ENCODE measurements around the gene BCAP29. TPM values are rescaled to one million over a fixed set of nuclear protein-coding genes. Genes with fewer than 3 reads are reported as not detected.
"Not testable (repeated sequence)": the region's sequence is repeated elsewhere in the genome, so short reads cannot be mapped to it uniquely, and the experiment has no call there.

The BCAP29 gene
- total RNA-seq, 1 donor from 2014 or later, result 12.0 TPM

DNA sequence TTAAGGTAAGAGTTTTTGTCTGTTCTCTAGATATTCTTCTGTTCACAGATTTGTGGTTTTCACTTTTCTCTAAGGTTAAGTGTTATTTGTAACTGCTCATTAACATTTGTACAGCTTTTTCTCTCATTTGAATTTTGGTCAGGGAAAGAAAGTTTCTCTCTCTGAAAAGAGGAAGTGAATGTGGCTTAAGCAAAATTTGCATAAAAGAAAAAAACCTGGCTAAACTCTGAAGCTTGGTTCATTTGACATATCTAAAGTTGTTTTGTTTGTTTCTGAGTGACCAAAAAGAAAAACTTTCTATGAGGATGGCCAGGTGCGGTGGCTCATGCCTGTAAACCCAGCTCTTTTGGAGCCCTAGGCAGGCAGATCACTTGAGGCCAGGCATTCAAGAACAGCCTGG, 58.5 kb downstream of the BCAP29 start:
- Histone ChIP-seq H3K4me3 (ENCODE audit: low read length in 3 of 3) (no peak overlapping the region), H3K27ac (ENCODE audit: low read depth, low read length) (no peak overlapping the region), H3K9ac (ENCODE audit: low read depth in 1 of 3, low read length in 3 of 3) (no peak overlapping the region), H3K27me3 (ENCODE audit: control insufficient read depth in 3 of 3, insufficient read depth in 3 of 3, low read length in 3 of 3) (no peaks in the 10 kb centered on the region), H3K9me3 (ENCODE audit: control insufficient read depth in 3 of 3, low read length in 3 of 3) (no peaks in the 10 kb centered on the region), H3K4me1 (ENCODE audit: control insufficient read depth in 3 of 3, insufficient read depth in 3 of 3, low read length in 3 of 3) (no peaks in the 10 kb centered on the region), H3K36me3 (ENCODE audit: control insufficient read depth in 3 of 3, insufficient read depth in 3 of 3, low read length in 3 of 3) (no peaks in the 10 kb centered on the region)

DNA sequence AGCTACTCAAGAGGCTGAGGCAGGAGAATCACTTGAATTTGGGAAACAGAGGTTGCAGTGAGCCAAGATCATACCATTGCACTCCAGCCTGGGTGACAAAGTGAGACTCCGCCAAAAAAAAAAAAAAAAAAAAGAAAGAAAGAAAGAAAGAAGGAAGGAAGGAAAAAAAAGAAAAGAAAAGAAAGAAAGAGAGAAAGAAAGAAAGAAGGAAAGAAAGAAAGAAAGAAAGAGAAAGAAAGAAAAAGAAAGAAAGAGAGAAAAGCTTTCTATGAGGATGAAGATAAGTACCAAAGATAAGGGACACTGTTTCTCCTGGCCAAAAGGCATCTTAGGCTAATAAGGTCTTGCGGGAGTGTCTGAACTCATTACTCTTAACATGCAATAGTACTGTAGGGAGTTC, 59.0 kb downstream of the BCAP29 start:
- not testable (repeated sequence) for H3K9ac ChIP-seq (ENCODE audit: low read depth in 1 of 3, low read length in 3 of 3); H3K36me3 ChIP-seq (ENCODE audit: control insufficient read depth in 3 of 3, insufficient read depth in 3 of 3, low read length in 3 of 3); H3K27ac ChIP-seq (ENCODE audit: low read depth, low read length); H3K4me3 ChIP-seq (ENCODE audit: low read length in 3 of 3); H3K4me1 ChIP-seq (ENCODE audit: control insufficient read depth in 3 of 3, insufficient read depth in 3 of 3, low read length in 3 of 3); H3K9me3 ChIP-seq (ENCODE audit: control insufficient read depth in 3 of 3, low read length in 3 of 3); H3K27me3 ChIP-seq (ENCODE audit: control insufficient read depth in 3 of 3, insufficient read depth in 3 of 3, low read length in 3 of 3)

DNA sequence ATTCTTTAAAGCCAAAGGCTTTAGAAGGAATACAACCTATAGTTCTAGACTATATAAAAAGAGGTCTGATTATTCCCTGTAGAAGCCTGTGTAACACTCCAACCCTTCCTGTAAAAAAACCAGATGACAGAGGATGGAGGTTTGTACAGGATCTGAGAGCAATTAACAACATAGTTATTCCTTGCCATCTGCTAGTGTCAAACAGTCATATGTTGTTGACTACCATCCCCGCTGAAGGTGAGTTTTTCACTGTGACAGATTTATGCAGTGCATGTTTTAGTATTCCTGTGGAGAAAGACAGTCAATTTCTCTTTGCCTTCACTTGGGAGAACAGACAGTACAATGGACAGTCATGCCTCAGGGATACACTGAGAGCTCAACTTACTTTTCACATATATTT, 61.6 kb downstream of the BCAP29 start:
- Histone ChIP-seq H3K36me3 (ENCODE audit: control insufficient read depth in 3 of 3, insufficient read depth in 3 of 3, low read length in 3 of 3) (no peaks in the 10 kb centered on the region), H3K9me3 (ENCODE audit: control insufficient read depth in 3 of 3, low read length in 3 of 3) (no peaks in the 10 kb centered on the region), H3K9ac (ENCODE audit: low read depth in 1 of 3, low read length in 3 of 3) (no peak overlapping the region), H3K4me1 (ENCODE audit: control insufficient read depth in 3 of 3, insufficient read depth in 3 of 3, low read length in 3 of 3) (no peaks in the 10 kb centered on the region), H3K4me3 (ENCODE audit: low read length in 3 of 3) (no peak overlapping the region), H3K27ac (ENCODE audit: low read depth, low read length) (no peak overlapping the region), H3K27me3 (ENCODE audit: control insufficient read depth in 3 of 3, insufficient read depth in 3 of 3, low read length in 3 of 3) (no peaks in the 10 kb centered on the region)

DNA sequence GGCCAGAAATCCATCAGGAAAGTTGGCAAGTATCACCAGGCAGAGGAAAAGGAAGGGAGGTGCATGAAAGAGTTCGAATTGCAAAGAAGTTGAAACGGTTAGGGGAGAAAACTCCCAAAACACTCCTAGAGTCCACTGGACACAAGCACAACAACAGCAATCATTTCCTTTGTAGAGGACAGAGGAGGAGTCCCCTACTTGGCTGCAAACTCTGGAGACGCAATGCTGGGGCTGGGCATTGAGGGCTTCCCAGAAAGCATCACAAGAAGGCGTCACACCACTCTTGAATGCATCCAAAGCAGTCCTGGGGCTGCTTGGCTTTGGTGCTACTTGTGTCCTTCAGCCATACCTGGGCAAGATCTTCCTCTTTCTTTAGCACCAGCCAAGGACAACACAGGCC, 62.5 kb downstream of the BCAP29 start:
- no peaks in the 10 kb centered on the region for H3K4me1 ChIP-seq (ENCODE audit: control insufficient read depth in 3 of 3, insufficient read depth in 3 of 3, low read length in 3 of 3)
- no peak overlapping the region for H3K27ac ChIP-seq (ENCODE audit: low read depth, low read length)
- no peak overlapping the region for H3K9ac ChIP-seq (ENCODE audit: low read depth in 1 of 3, low read length in 3 of 3)
- no peaks in the 10 kb centered on the region for H3K9me3 ChIP-seq (ENCODE audit: control insufficient read depth in 3 of 3, low read length in 3 of 3)
- H3K27me3 ChIP-seq (ENCODE audit: control insufficient read depth in 3 of 3, insufficient read depth in 3 of 3, low read length in 3 of 3), result no peaks in the 10 kb centered on the region
- no peaks in the 10 kb centered on the region for H3K36me3 ChIP-seq (ENCODE audit: control insufficient read depth in 3 of 3, insufficient read depth in 3 of 3, low read length in 3 of 3)
- no peak overlapping the region for H3K4me3 ChIP-seq (ENCODE audit: low read length in 3 of 3)

DNA sequence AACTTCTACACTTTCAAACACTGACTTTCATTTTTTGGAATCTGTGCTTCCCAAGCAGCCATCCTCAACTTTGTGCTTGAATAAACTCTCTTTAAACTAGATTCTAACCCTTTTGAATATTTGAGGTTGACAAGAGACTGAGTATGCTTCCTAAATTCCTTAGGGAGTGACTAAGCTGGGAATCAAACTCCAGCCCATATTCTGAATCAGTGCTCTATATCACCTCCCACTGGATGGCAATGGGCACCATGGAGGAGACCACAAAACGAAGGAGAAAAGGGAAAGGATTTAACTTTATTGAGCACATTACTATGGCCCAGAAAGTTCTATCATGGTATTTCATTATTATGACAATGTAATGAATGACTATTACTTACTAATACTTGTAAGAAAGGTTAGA, 63.4 kb downstream of the BCAP29 start:
- Histone ChIP-seq H3K4me3 (ENCODE audit: low read length in 3 of 3) (no peak overlapping the region), H3K9me3 (ENCODE audit: control insufficient read depth in 3 of 3, low read length in 3 of 3) (no peaks in the 10 kb centered on the region), H3K4me1 (ENCODE audit: control insufficient read depth in 3 of 3, insufficient read depth in 3 of 3, low read length in 3 of 3) (no peaks in the 10 kb centered on the region), H3K27me3 (ENCODE audit: control insufficient read depth in 3 of 3, insufficient read depth in 3 of 3, low read length in 3 of 3) (no peaks in the 10 kb centered on the region), H3K9ac (ENCODE audit: low read depth in 1 of 3, low read length in 3 of 3) (no peak overlapping the region), H3K27ac (ENCODE audit: low read depth, low read length) (no peak overlapping the region), H3K36me3 (ENCODE audit: control insufficient read depth in 3 of 3, insufficient read depth in 3 of 3, low read length in 3 of 3) (no peaks in the 10 kb centered on the region)

DNA sequence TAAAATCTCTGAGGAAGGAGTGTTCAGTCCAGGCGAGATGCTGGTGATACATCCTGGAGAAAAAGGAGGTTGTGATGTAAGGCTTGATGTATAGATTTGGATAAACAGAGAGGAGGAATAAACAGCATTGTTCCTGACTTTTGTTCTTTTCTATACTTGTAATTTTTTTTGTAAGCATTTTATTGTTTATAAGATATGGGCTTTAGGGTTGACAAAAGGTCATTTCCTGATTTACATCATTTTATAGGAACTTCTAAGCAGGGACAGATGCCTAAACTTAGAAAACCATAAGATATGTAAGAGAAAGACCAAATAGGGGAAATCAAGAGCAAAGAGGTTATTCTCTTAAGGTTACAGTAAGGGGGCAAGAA, 63.9 kb downstream of the BCAP29 start:
- Histone ChIP-seq H3K27me3 (ENCODE audit: control insufficient read depth in 3 of 3, insufficient read depth in 3 of 3, low read length in 3 of 3) (no peaks in the 10 kb centered on the region), H3K4me3 (ENCODE audit: low read length in 3 of 3) (no peak overlapping the region), H3K27ac (ENCODE audit: low read depth, low read length) (no peak overlapping the region), H3K9me3 (ENCODE audit: control insufficient read depth in 3 of 3, low read length in 3 of 3) (no peaks in the 10 kb centered on the region), H3K4me1 (ENCODE audit: control insufficient read depth in 3 of 3, insufficient read depth in 3 of 3, low read length in 3 of 3) (no peaks in the 10 kb centered on the region), H3K9ac (ENCODE audit: low read depth in 1 of 3, low read length in 3 of 3) (no peak overlapping the region), H3K36me3 (ENCODE audit: control insufficient read depth in 3 of 3, insufficient read depth in 3 of 3, low read length in 3 of 3) (no peaks in the 10 kb centered on the region)

DNA sequence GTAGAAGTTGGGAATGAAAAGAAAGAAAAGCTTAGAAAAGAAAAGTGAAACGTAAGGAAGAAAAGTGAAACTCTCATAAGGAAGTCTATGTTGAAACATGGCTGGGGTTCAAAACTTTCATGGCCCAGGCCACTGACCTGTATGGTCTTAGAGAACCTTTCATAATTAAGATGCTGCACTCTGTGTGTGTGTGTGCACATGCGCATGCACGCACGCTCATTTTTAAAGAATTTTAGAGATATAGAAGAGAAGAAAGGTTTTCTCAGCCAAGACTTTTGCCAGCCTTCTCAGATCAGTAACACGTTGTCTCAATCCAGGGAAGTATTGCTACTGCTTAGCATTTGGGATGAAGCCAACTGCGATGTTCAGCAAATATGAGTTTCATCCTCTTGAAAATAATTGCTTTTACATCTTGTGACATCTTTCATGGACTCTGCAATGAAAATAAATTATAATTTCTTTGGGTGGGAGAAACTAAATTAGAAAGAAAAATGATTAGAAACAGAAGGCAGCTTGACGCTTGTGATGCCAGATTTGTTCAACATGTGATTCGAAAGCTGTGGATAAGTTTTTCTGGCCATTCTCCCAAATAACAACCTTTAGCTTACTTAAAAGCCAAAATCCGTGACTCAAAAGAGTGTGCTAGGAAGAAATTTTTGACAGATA, 64.4 kb downstream of the BCAP29 start:
- Histone ChIP-seq H3K9ac (ENCODE audit: low read depth in 1 of 3, low read length in 3 of 3) (no peak overlapping the region), H3K4me3 (ENCODE audit: low read length in 3 of 3) (no peak overlapping the region), H3K36me3 (ENCODE audit: control insufficient read depth in 3 of 3, insufficient read depth in 3 of 3, low read length in 3 of 3) (no peaks in the 10 kb centered on the region), H3K4me1 (ENCODE audit: control insufficient read depth in 3 of 3, insufficient read depth in 3 of 3, low read length in 3 of 3) (no peaks in the 10 kb centered on the region), H3K27ac (ENCODE audit: low read depth, low read length) (no peak overlapping the region), H3K9me3 (ENCODE audit: control insufficient read depth in 3 of 3, low read length in 3 of 3) (no peaks in the 10 kb centered on the region), H3K27me3 (ENCODE audit: control insufficient read depth in 3 of 3, insufficient read depth in 3 of 3, low read length in 3 of 3) (no peaks in the 10 kb centered on the region)

DNA sequence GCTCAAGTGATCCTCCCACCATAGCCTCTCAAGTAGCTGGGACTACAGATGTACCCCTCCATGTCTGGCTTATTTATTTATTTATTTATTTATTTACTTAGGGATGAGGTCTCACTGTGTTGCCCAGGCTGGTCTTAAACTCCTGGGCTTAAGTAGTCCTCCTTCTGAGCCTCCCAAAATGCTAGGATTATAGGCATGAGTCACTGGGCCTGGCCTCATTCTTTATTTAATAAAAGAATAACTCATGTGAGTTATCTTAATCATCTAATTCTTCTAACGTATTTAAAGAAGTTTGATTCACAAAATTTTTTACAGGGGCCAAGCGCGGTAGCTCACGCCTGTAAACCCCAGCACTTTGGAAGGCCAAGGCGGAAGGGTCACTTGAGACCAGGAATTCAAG, 72.6 kb downstream of the BCAP29 start:
- Histone ChIP-seq H3K27ac (ENCODE audit: low read depth, low read length) (no peak overlapping the region), H3K9me3 (ENCODE audit: control insufficient read depth in 3 of 3, low read length in 3 of 3) (no peaks in the 10 kb centered on the region), H3K36me3 (ENCODE audit: control insufficient read depth in 3 of 3, insufficient read depth in 3 of 3, low read length in 3 of 3) (no peaks in the 10 kb centered on the region), H3K9ac (ENCODE audit: low read depth in 1 of 3, low read length in 3 of 3) (no peak overlapping the region), H3K27me3 (ENCODE audit: control insufficient read depth in 3 of 3, insufficient read depth in 3 of 3, low read length in 3 of 3) (peaks cover 0 to 3% (median 0%) of the 10 kb centered on the region in 3 donors), H3K4me3 (ENCODE audit: low read length in 3 of 3) (no peak overlapping the region), H3K4me1 (ENCODE audit: control insufficient read depth in 3 of 3, insufficient read depth in 3 of 3, low read length in 3 of 3) (no peaks in the 10 kb centered on the region)

DNA sequence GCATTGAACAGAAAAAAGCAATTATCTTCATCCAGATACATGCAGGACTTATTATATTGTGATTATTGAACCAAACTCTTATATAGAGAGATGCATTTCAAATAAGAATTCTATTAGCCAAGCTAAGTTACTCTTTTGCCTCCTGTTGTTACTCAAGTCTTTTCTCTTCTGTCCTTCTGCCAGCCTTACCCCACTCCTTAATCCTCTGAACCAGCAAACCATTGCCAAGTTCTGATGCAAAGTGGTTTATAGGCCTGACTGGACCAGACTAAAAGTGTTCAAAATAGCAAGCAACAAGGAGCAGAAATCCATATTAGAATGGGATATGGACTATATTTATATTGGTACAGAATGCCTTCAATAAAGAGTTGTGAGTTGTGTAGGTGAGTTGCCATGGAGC, 78.4 kb downstream of the BCAP29 start:
- no peak overlapping the region for H3K9ac ChIP-seq (ENCODE audit: low read depth in 1 of 3, low read length in 3 of 3)
- H3K9me3 ChIP-seq (ENCODE audit: control insufficient read depth in 3 of 3, low read length in 3 of 3), result no peaks in the 10 kb centered on the region
- no peak overlapping the region for H3K27ac ChIP-seq (ENCODE audit: low read depth, low read length)
- peaks cover 24 to 32% (median 28%) of the 10 kb centered on the region in 3 donors for H3K27me3 ChIP-seq (ENCODE audit: control insufficient read depth in 3 of 3, insufficient read depth in 3 of 3, low read length in 3 of 3)
- peaks cover 10 to 18% (median 16%) of the 10 kb centered on the region in 3 donors for H3K4me1 ChIP-seq (ENCODE audit: control insufficient read depth in 3 of 3, insufficient read depth in 3 of 3, low read length in 3 of 3)
- H3K4me3 ChIP-seq (ENCODE audit: low read length in 3 of 3), result no peak overlapping the region
- H3K36me3 ChIP-seq (ENCODE audit: control insufficient read depth in 3 of 3, insufficient read depth in 3 of 3, low read length in 3 of 3), result no peaks in the 10 kb centered on the region

DNA sequence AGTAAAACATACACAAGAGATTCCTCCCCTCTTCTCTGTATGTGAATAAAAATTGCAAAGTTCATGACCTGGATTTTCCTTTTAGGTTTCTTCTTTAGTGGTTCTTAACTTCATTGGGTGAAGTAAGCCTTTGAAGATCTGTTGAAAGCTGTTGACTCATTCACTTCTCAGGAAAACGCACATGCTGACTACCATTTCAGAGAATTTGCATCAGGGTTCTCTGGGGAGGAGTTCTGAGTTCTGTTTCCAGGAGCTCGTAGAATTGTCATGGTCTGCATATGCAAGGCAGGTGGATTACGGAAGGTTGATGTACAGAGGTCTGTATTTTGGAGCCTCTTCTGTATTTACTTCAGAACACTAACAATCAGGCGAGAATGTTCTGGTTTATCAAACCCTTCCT, 79.6 kb downstream of the BCAP29 start:
- Histone ChIP-seq H3K4me1 (ENCODE audit: control insufficient read depth in 3 of 3, insufficient read depth in 3 of 3, low read length in 3 of 3) (peaks cover 10 to 18% (median 16%) of the 10 kb centered on the region in 3 donors), H3K9ac (ENCODE audit: low read depth in 1 of 3, low read length in 3 of 3) (no peak overlapping the region), H3K36me3 (ENCODE audit: control insufficient read depth in 3 of 3, insufficient read depth in 3 of 3, low read length in 3 of 3) (no peaks in the 10 kb centered on the region), H3K27ac (ENCODE audit: low read depth, low read length) (no peak overlapping the region), H3K9me3 (ENCODE audit: control insufficient read depth in 3 of 3, low read length in 3 of 3) (no peaks in the 10 kb centered on the region), H3K27me3 (ENCODE audit: control insufficient read depth in 3 of 3, insufficient read depth in 3 of 3, low read length in 3 of 3) (peaks cover 24 to 32% (median 28%) of the 10 kb centered on the region in 3 donors), H3K4me3 (ENCODE audit: low read length in 3 of 3) (no peak overlapping the region)
